Ovary (tissue), 3 donors: ENCODE results near the gene PHEX.

Experiments
- EP300 ChIP-seq: sonication (generic); formaldehyde crosslinking; IDR thresholded peaks from one replicate; pipeline ENCODE4 v1.6.1; 2017; ENCODE audit warnings: antibody characterized with exemption
- POLR2A ChIP-seq: fragments of 450-650 bp; IDR thresholded peaks from one replicate; pipeline ENCODE4 v1.6.1; 2017; ENCODE audit warnings: antibody characterized with exemption, mild to moderate bottlenecking, moderate library complexity
- TF ChIP-seq, protein P1 (sequence below), 3 donors: fragments of 450-650 bp in 2 of 3; fragments of 200-600 bp in 1 of 3; IDR thresholded peaks; one replicate each; pipeline versions ENCODE4 v1.5.1 to v1.8.0; 2016 to 2022; ENCODE audit warnings: antibody characterized with exemption in 3 of 3, mild to moderate bottlenecking in 1 of 3
- donor health status: DM: no; HTN: no; CAD: no.

DNA sequence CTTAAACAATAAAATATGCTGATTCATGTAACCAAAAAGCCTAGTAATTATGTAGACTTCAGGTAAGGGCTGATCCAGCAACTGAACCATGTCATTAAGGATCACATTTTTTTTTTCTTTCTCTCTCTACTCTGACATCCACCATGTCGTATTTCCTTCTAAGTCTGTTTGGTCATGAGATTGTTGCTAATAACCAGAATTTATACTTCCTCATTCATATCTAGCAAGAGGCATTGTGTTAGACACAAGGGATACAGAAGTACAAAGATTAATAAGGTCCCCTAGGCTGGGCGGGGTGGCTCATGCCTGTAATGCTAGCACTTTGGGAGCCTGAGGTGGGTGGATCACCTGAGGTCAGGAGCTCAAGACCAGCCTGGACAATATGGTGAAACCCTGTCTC lies 24.1 kb downstream of the PHEX start:
- TF ChIP-seq POLR2A (no peak), EP300 (no peak)
- TF ChIP-seq, protein P1, sequence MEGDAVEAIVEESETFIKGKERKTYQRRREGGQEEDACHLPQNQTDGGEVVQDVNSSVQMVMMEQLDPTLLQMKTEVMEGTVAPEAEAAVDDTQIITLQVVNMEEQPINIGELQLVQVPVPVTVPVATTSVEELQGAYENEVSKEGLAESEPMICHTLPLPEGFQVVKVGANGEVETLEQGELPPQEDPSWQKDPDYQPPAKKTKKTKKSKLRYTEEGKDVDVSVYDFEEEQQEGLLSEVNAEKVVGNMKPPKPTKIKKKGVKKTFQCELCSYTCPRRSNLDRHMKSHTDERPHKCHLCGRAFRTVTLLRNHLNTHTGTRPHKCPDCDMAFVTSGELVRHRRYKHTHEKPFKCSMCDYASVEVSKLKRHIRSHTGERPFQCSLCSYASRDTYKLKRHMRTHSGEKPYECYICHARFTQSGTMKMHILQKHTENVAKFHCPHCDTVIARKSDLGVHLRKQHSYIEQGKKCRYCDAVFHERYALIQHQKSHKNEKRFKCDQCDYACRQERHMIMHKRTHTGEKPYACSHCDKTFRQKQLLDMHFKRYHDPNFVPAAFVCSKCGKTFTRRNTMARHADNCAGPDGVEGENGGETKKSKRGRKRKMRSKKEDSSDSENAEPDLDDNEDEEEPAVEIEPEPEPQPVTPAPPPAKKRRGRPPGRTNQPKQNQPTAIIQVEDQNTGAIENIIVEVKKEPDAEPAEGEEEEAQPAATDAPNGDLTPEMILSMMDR (IDR thresholded peaks at IDR 0.05): no peak
